ENCODE data around the gene FOXK1. TPM values are rescaled to one million over a fixed set of nuclear protein-coding genes. Genes with fewer than 3 reads are reported as not detected.

Gene FOXK1
- polyA plus RNA-seq, 3 donors, result 0.33 to 16.8 (median 0.76) TPM

DNA sequence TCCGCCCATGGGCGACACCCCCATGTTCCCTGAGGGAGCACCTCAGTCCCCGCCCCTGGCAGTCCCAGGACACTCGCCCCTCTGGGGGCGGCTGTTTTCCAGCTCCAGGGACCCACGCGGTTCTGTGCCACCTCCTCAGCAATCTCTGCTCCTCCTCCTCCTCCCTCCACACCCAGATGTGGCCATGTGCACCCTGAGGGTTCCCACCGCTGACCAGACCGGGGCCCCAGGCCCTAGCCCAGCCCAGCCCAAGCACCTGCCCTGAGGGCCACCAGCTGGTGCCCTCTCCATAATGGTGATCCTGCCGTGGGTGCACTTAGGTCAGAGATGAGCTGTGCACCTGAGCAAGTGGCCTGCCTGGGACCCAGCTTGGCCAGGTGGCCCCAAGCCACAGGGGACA lies 118.4 kb downstream of the FOXK1 start:
- Histone ChIP-seq H3K79me2 (ENCODE audit: insufficient read depth, low read length) (no peaks in the 10 kb centered on the region), H4K20me1 (ENCODE audit: insufficient read depth, low read length) (no peaks in the 10 kb centered on the region), H3K4me1 (ENCODE audit: control insufficient read depth in 1 of 2, insufficient read depth in 2 of 2, low read length in 2 of 2) (no peaks in the 10 kb centered on the region), H3K9ac (ENCODE audit: insufficient read depth, low read length, poor library complexity, severe bottlenecking) (no peak overlapping the region), H3K27ac (ENCODE audit: low read depth in 1 of 2, low read length in 2 of 2) (no peak overlapping the region), H3K36me3 (replicated peaks in 1 of 2; ENCODE audit: control insufficient read depth in 1 of 2, insufficient read depth in 2 of 2, low read length in 2 of 2) (no peaks in the 10 kb centered on the region), H3K27me3 (ENCODE audit: control insufficient read depth in 2 of 2, insufficient read depth in 2 of 2, low read length in 2 of 2) (no peaks in the 10 kb centered on the region), H3K4me2 (replicated peaks; ENCODE audit: extremely low read depth, low read length, poor library complexity, severe bottlenecking) (no peak overlapping the region), H3K9me3 (replicated peaks in 1 of 2; ENCODE audit: control insufficient read depth in 1 of 2, insufficient read depth in 1 of 2, low read length in 2 of 2) (no peaks in the 10 kb centered on the region), H3K4me3 (replicated peaks in 1 of 3; ENCODE audit: low read depth in 2 of 3, low read length in 3 of 3) (no peak overlapping the region), H2AFZ (ENCODE audit: insufficient read depth, low read depth, low read length, poor library complexity, severe bottlenecking) (no peak overlapping the region)
- WGBS (ENCODE audit: insufficient coverage), result 96% methylated on average over 10 of the region's 10 CpGs
- Mint-ChIP-seq H3K27me3 (ENCODE audit: low read depth in 3 of 3) (peaks cover 0 to 5% (median 2%) of the 10 kb centered on the region in 3 donors), H3K27ac (no peak overlapping the region), H3K9me3 (peaks cover 0 to 3% (median 0%) of the 10 kb centered on the region in 7 donors), H3K36me3 (no peaks in the 10 kb centered on the region), H3K4me3 (no peak overlapping the region), H3K4me1 (no peaks in the 10 kb centered on the region)
- intact Hi-C loops (cut with micrococcal nuclease), result no loop called here
- DNase-seq, result no peak
- TF ChIP-seq CTCF (IDR thresholded peaks at IDR 0.05), result no peak

DNA sequence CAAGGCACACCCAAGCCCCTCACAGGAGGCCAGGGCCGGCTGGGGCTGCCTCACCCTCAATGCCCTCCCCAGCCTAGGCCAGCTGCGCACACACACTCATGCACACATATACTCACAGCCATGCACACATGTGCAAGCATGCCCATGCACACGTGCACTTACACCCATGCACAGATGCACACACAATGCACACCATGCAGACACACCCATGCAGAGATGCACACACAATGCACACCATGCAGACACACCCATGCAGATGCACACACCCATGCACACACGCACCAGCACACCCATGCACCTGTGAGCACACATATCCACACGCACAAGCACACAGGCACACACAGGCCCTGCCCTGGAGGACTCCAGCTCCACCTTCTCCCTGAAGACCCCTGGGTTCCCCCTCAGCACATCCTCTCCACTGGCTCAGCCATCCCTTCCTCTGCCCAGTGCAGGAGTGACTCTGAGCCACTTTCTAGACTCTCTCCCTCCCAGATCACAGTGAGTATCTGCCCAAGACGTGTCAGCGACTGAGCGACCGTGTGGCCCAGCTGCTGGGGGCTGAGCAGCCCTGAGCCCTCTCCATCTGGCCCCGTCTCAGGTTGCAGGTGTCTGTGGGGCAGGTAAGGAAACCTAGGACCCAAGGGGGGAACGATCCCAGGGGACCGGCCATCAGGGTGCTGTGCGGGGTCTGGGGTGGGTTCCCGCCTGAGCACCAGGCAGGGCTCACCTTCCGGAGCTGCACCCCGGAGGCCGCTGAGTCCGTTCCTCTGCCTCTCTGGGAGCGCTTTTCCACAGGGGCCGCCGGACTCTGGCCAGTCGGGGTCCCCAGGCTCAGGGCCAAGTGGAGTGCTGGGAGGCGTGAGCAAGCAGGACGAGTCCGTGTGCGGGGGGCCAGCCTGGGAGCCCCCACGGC lies 119.1 kb downstream of the FOXK1 start:
- no peaks in the 10 kb centered on the region for H4K20me1 ChIP-seq (ENCODE audit: insufficient read depth, low read length)
- H2AFZ ChIP-seq (ENCODE audit: insufficient read depth, low read depth, low read length, poor library complexity, severe bottlenecking), result no peak overlapping the region
- no peak for DNase-seq
- no peaks in the 10 kb centered on the region for H3K4me1 ChIP-seq (ENCODE audit: control insufficient read depth in 1 of 2, insufficient read depth in 2 of 2, low read length in 2 of 2)
- no peak overlapping the region for H3K9ac ChIP-seq (ENCODE audit: insufficient read depth, low read length, poor library complexity, severe bottlenecking)
- H3K4me3 ChIP-seq (replicated peaks in 1 of 3; ENCODE audit: low read depth in 2 of 3, low read length in 3 of 3), result no peak overlapping the region
- Mint-ChIP-seq H3K36me3 (no peaks in the 10 kb centered on the region), H3K27me3 (ENCODE audit: low read depth in 3 of 3) (peaks cover 1 to 5% (median 5%) of the 10 kb centered on the region in 3 donors), H3K9me3 (peaks cover 0 to 2% (median 0%) of the 10 kb centered on the region in 7 donors), H3K4me3 (no peak overlapping the region), H3K4me1 (no peaks in the 10 kb centered on the region), H3K27ac (no peak overlapping the region)
- no peak for TF ChIP-seq CTCF (IDR thresholded peaks at IDR 0.05)
- H3K27me3 ChIP-seq (ENCODE audit: control insufficient read depth in 2 of 2, insufficient read depth in 2 of 2, low read length in 2 of 2), result no peaks in the 10 kb centered on the region
- H3K9me3 ChIP-seq (replicated peaks in 1 of 2; ENCODE audit: control insufficient read depth in 1 of 2, insufficient read depth in 1 of 2, low read length in 2 of 2), result no peaks in the 10 kb centered on the region
- H3K27ac ChIP-seq (ENCODE audit: low read depth in 1 of 2, low read length in 2 of 2), result no peak overlapping the region
- no peaks in the 10 kb centered on the region for H3K36me3 ChIP-seq (replicated peaks in 1 of 2; ENCODE audit: control insufficient read depth in 1 of 2, insufficient read depth in 2 of 2, low read length in 2 of 2)
- H3K4me2 ChIP-seq (replicated peaks; ENCODE audit: extremely low read depth, low read length, poor library complexity, severe bottlenecking), result no peak overlapping the region
- 92% methylated on average over 26 of the region's 27 CpGs for WGBS (ENCODE audit: insufficient coverage)
- H3K79me2 ChIP-seq (ENCODE audit: insufficient read depth, low read length), result no peaks in the 10 kb centered on the region
- intact Hi-C loops (cut with micrococcal nuclease), result no loop called here
